Motor neuron (in vitro differentiated cells): ENCODE results near the gene DPH7. TPM values are rescaled to one million over a fixed set of nuclear protein-coding genes. Genes with fewer than 3 reads are reported as not detected.

Source experiments
- ATAC-seq, 8 experiments: fragments of 200-7000 bp; cut with Tn5 transposase; replicated peaks in 6 of 8; 2 replicates each; pipeline ENCODE4 v1.8.0; 2021; ENCODE audit warnings: mild to moderate bottlenecking in 8 of 8, moderate library complexity in 8 of 8
- H3K27ac ChIP-seq, 2 donors: fragments of 250-450 bp; sonication (Bioruptor Pico); 2 replicates each; pipeline ENCODE4 v1.9.0; 2021; ENCODE audit warnings: antibody characterized with exemption in 2 of 2, mild to moderate bottlenecking in 2 of 2, moderate library complexity in 1 of 2
- H3K4me1 ChIP-seq, 2 donors: fragments of 250-450 bp; sonication (Bioruptor Pico); replicated peaks in 1 of 2; 2 replicates each; pipeline ENCODE4 v1.6.1; 2021; ENCODE audit warnings: antibody characterized with exemption in 2 of 2, mild to moderate bottlenecking in 2 of 2, moderate library complexity in 1 of 2
- H3K4me3 ChIP-seq, 5 donors: fragments of 250-450 bp; sonication (Bioruptor Pico); 2 replicates each; pipeline ENCODE4 v1.9.0; 2021; ENCODE audit warnings: antibody characterized with exemption in 5 of 5, mild to moderate bottlenecking in 5 of 5, moderate library complexity in 4 of 5
- WGBS, 10 experiments: fragments of 450-650 bp; shearing (Covaris generic); methylation state at CpG; one replicate each; pipeline ENCODE4 v1.0.0; 2022; 5-methylcytosine and 5-hydroxymethylcytosine counted together
- in situ Hi-C, 9 experiments: fragments of 400-800 bp; cut with MboI; loops; one replicate each; pipeline ENCODE4 v1.15.0; 2021; ENCODE audit warnings: low sequenced_read_pairs in 9 of 9, low pct_unique_long_range_greater_than_20kb in 2 of 9; ENCODE audit not compliant: unreplicated experiment in 9 of 9
- total RNA-seq, 8 experiments: library from RNA; unstranded; fragments of 300-600 nt; gene quantifications; 2 replicates each; pipeline versions ENCODE4 v1.2.3 to v1.2.4, GENCODE V29; 2022

DPH7 gene
- total RNA-seq, 8 experiments from 2014 or later = 26.3 to 74.6 (median 41.1) TPM

- no peaks in the 10 kb centered on the region for H3K4me1 ChIP-seq
- no peak for ATAC-seq
- no peak overlapping the region for H3K27ac ChIP-seq
- no peak overlapping the region for H3K4me3 ChIP-seq
- in situ Hi-C loops = no loop called here
- 80 to 100% (median 95%) methylated on average over 1 to 12 of the region's 28 CpGs; no CpG with 5 or more reads in 1 of the 10 experiments for WGBS, 10 experiments
Observed at GRCh38 chr9:137505421-137506140, 73.1 kb downstream of the DPH7 start.

Other genes starting within 250 kb of the DPH7 start
- 10 to 100 TPM in 3 of 8 experiments, 1 to 10 TPM in 5; 3.2 to 14.8 (median 9.6) TPM for gene EXD3, start 155.8 kb downstream of the DPH7 start, total RNA-seq
- 1 to 10 TPM in 2 of 8 experiments, under 1 TPM in 6; 0.13 to 2.1 (median 0.32) TPM for gene NOXA1, start 155.5 kb downstream of the DPH7 start, total RNA-seq
- gene ENTPD8, start 137.6 kb downstream of the DPH7 start, total RNA-seq = under 1 TPM in 6 of 8 experiments, not detected in 2; 0.08 to 0.52 (median 0.21) TPM
- 100 to 1,000 TPM in 1 of 8 experiments, 10 to 100 TPM in 7; 18.0 to 116 (median 26.2) TPM for gene NSMF, start 119.6 kb downstream of the DPH7 start, total RNA-seq
- 1 to 10 TPM in 5 of 8 experiments, under 1 TPM in 3; 0.16 to 3.3 (median 1.5) TPM for gene PNPLA7, start 28.5 kb downstream of the DPH7 start, total RNA-seq
- gene MRPL41, start 27.0 kb downstream of the DPH7 start, total RNA-seq = 10 to 100 TPM; 18.4 to 36.5 (median 29.6) TPM
- gene ZMYND19, start 11.6 kb upstream of the DPH7 start, total RNA-seq = 10 to 100 TPM; 19.6 to 45.9 (median 26.8) TPM
- gene ARRDC1, start 26.8 kb upstream of the DPH7 start, total RNA-seq = 10 to 100 TPM in 7 of 8 experiments, 1 to 10 TPM in 1; 9.4 to 30.2 (median 14.7) TPM
- gene EHMT1, start 40.1 kb upstream of the DPH7 start, total RNA-seq = 10 to 100 TPM; 25.0 to 90.6 (median 42.6) TPM